Right atrium auricular region (tissue), 2 donors: ENCODE results near the gene KRT6A. TPM values are rescaled to one million over a fixed set of nuclear protein-coding genes. Genes with fewer than 3 reads are reported as not detected.
"Not testable (repeated sequence)": the region's sequence is repeated elsewhere in the genome, so short reads cannot be mapped to it uniquely, and the experiment has no call there.

ENCODE experiments used
- DNase-seq: peaks from one replicate; pipeline ENCODE4 v3.0.0-alpha.2; 2019; ENCODE audit warnings: low spot score
- H3K27ac ChIP-seq, 2 donors: fragments of 200-600 bp; sonication (generic); 1 replicate in 1 of 2; 2 replicates in 1 of 2; pipeline ENCODE4 v1.5.1; 2016 to 2019
- H3K27me3 ChIP-seq, 2 donors: fragments of 200-600 bp; sonication (generic); one replicate each; pipeline versions ENCODE4 v1.5.1 to v1.6.0; 2017 to 2019
- H3K36me3 ChIP-seq: fragments of 200-600 bp; sonication (generic); one replicate; pipeline ENCODE4 v1.5.1; 2016
- H3K4me1 ChIP-seq, 2 donors: fragments of 200-600 bp; sonication (generic); one replicate each; pipeline versions ENCODE4 v1.5.1 to v1.6.0; 2017 to 2019
- H3K4me3 ChIP-seq, 2 donors: fragments of 200-600 bp; sonication (generic); 1 replicate in 1 of 2; 2 replicates in 1 of 2; pipeline ENCODE4 v1.5.1; 2017 to 2019; ENCODE audit warnings: mild to moderate bottlenecking in 1 of 2, moderate library complexity in 1 of 2
- H3K9me3 ChIP-seq, 2 donors: fragments of 200-600 bp; sonication (generic); one replicate each; pipeline ENCODE4 v1.5.1; 2019
- CTCF ChIP-seq, 2 donors: fragments of 200-600 bp; sonication (generic); IDR thresholded peaks; one replicate each; pipeline ENCODE4 v1.5.1; 2019; ENCODE audit warnings: antibody characterized with exemption in 2 of 2
- total RNA-seq, 2 donors: library from RNA; depleted of rRNA; stranded (reverse); fragments of >200 nt; gene quantifications; one replicate each; pipeline ENCODE4 v1.1.0, GENCODE V29; 2016

The KRT6A gene
- total RNA-seq, 2 donors from 2014 or later: 0.48 to 7.4 TPM

- Histone ChIP-seq H3K9me3 (peaks cover 0 to 7% of the 10 kb centered on the region in 2 donors), H3K4me1 (no peaks in the 10 kb centered on the region), H3K36me3 (no peaks in the 10 kb centered on the region), H3K4me3 (no peak overlapping the region), H3K27ac (no peak overlapping the region), H3K27me3 (no peaks in the 10 kb centered on the region)
- DNase-seq: no peak
- no peak for TF ChIP-seq CTCF (IDR thresholded peaks at IDR 0.05)
Observed at GRCh38 chr12:52488736-52489135, 4.3 kb downstream of the KRT6A start.

GRCh38 chr12:52487744-52488443 lies 5.2 kb downstream of the KRT6A start:
- not testable (repeated sequence) for H3K4me3 ChIP-seq, H3K36me3 ChIP-seq, H3K27me3 ChIP-seq, H3K9me3 ChIP-seq, H3K27ac ChIP-seq, DNase-seq, H3K4me1 ChIP-seq

- Histone ChIP-seq H3K27ac (no peak overlapping the region), H3K4me3 (no peak overlapping the region), H3K27me3 (no peaks in the 10 kb centered on the region), H3K4me1 (no peaks in the 10 kb centered on the region), H3K9me3 (peaks cover 0 to 7% of the 10 kb centered on the region in 2 donors), H3K36me3 (no peaks in the 10 kb centered on the region)
- no peak for TF ChIP-seq CTCF (IDR thresholded peaks at IDR 0.05)
- DNase-seq: no peak
Observed at GRCh38 chr12:52487211-52487610, 5.8 kb downstream of the KRT6A start.

GRCh38 chr12:52486166-52487105 lies 6.6 kb downstream of the KRT6A start:
- Histone ChIP-seq H3K4me1 (no peaks in the 10 kb centered on the region), H3K27ac (no peak overlapping the region), H3K36me3 (no peaks in the 10 kb centered on the region), H3K9me3 (peaks cover 0 to 7% of the 10 kb centered on the region in 2 donors), H3K27me3 (no peaks in the 10 kb centered on the region), H3K4me3 (no peak overlapping the region)
- DNase-seq: no peak
- TF ChIP-seq CTCF (IDR thresholded peaks at IDR 0.05): no peak

- Histone ChIP-seq H3K36me3 (no peaks in the 10 kb centered on the region), H3K4me3 (no peak overlapping the region), H3K27ac (no peak overlapping the region), H3K9me3 (peaks cover 0 to 10% of the 10 kb centered on the region in 2 donors), H3K4me1 (no peaks in the 10 kb centered on the region), H3K27me3 (no peaks in the 10 kb centered on the region)
- TF ChIP-seq CTCF (IDR thresholded peaks at IDR 0.05): no peak
- DNase-seq: no peak
Observed at GRCh38 chr12:52480073-52480472, 13.0 kb downstream of the KRT6A start.

GRCh38 chr12:52477651-52478050 lies 15.4 kb downstream of the KRT6A start:
- peaks cover 0 to 3% of the 10 kb centered on the region in 2 donors for H3K9me3 ChIP-seq
- no peak for TF ChIP-seq CTCF (IDR thresholded peaks at IDR 0.05)

More at GRCh38 chr12:52477651-52478050, 15.4 kb downstream of the KRT6A start:
- H3K4me1 ChIP-seq: no peaks in the 10 kb centered on the region
- no peak for DNase-seq
- no peaks in the 10 kb centered on the region for H3K27me3 ChIP-seq
- no peak overlapping the region for H3K4me3 ChIP-seq
- no peak overlapping the region for H3K27ac ChIP-seq
- no peaks in the 10 kb centered on the region for H3K36me3 ChIP-seq
